CD4-positive, CD25-positive, alpha-beta regulatory T cell (primary cell): ENCODE measurements around the gene TNFSF9. TPM values are rescaled to one million over a fixed set of nuclear protein-coding genes. Genes with fewer than 3 reads are reported as not detected.
"Not testable (repeated sequence)": the region's sequence is repeated elsewhere in the genome, so short reads cannot be mapped to it uniquely, and the experiment has no call there.

Source experiments
- ATAC-seq, 2 donors: fragments of 150-1000 bp; cut with Tn5 transposase; one replicate each; pipeline ENCODE4 v1.10.0; 2021; ENCODE audit warnings: low read depth in 2 of 2, moderate number of reproducible peaks in 2 of 2, moderate library complexity in 1 of 2
- DNase-seq, 3 donors: peaks; one replicate each; pipeline versions ENCODE4 v3.0.0 to v3.0.0-alpha.2; 2012 to 2022; ENCODE audit warnings: mixed read lengths in 1 of 3
- H3K27ac ChIP-seq: one replicate; pipeline ENCODE4 v1.7.0; 2013; ENCODE audit warnings: mild to moderate bottlenecking, low read length; ENCODE audit not compliant: insufficient read depth, poor library complexity, severe bottlenecking
- H3K27me3 ChIP-seq: one replicate; pipeline ENCODE4 v1.7.0; 2013; ENCODE audit warnings: low read length; ENCODE audit not compliant: control insufficient read depth, insufficient read depth
- H3K36me3 ChIP-seq: one replicate; pipeline ENCODE4 v1.7.0; 2013; ENCODE audit warnings: mild to moderate bottlenecking, low read length, moderate library complexity; ENCODE audit not compliant: control insufficient read depth, insufficient read depth
- H3K4me1 ChIP-seq: 2 replicates; pipeline ENCODE4 v1.7.0; 2013; ENCODE audit warnings: mild to moderate bottlenecking, low read length; ENCODE audit not compliant: insufficient read depth, control insufficient read depth, poor library complexity, severe bottlenecking
- H3K4me3 ChIP-seq: one replicate; pipeline ENCODE4 v1.7.0; 2013; ENCODE audit warnings: low read depth, mild to moderate bottlenecking, low read length, moderate library complexity
- H3K9me3 ChIP-seq, 2 experiments: 1 replicate in 1 of 2; 2 replicates in 1 of 2; pipeline ENCODE4 v1.7.0; 2013; ENCODE audit warnings: low read length in 2 of 2, mild to moderate bottlenecking in 1 of 2, moderate library complexity in 1 of 2; ENCODE audit not compliant: control insufficient read depth in 2 of 2
- H3K27ac Mint-ChIP-seq, 3 donors: one replicate each; pipeline ENCODE4 v1.8.0; 2020 to 2022; ENCODE audit warnings: mild to moderate bottlenecking in 3 of 3, mixed read lengths in 3 of 3, moderate library complexity in 2 of 3
- H3K27me3 Mint-ChIP-seq: one replicate; pipeline ENCODE4 v1.8.0; 2022; ENCODE audit warnings: mild to moderate bottlenecking, mixed read lengths
- H3K36me3 Mint-ChIP-seq: one replicate; pipeline ENCODE4 v1.8.0; 2020; ENCODE audit warnings: mixed read lengths
- H3K4me1 Mint-ChIP-seq, 4 donors: one replicate each; pipeline ENCODE4 v1.8.0; 2020 to 2022; ENCODE audit warnings: mixed read lengths in 4 of 4, mild to moderate bottlenecking in 1 of 4
- H3K4me3 Mint-ChIP-seq, 4 donors: one replicate each; pipeline ENCODE4 v1.8.0; 2020 to 2022; ENCODE audit warnings: mild to moderate bottlenecking in 4 of 4, mixed read lengths in 4 of 4, moderate library complexity in 3 of 4
- H3K9me3 Mint-ChIP-seq, 7 donors: one replicate each; pipeline ENCODE4 v1.8.0; 2020 to 2022; ENCODE audit warnings: mixed read lengths in 7 of 7, mild to moderate bottlenecking in 3 of 7, moderate library complexity in 2 of 7
- polyA plus RNA-seq, 4 donors: library from polyadenylated mRNA; unstranded; fragments of 300-500 nt; fragmentation: Illumina TruSeq; gene quantifications; one replicate each; pipeline ENCODE4 v1.2.3, GENCODE V29; 2021
- total RNA-seq: library from RNA; stranded (reverse); gene quantifications from one replicate; pipeline ENCODE4 v1.2.3, GENCODE V29; 2022

TNFSF9 gene
- total and polyA plus RNA-seq, 5 donors from 2014 or later, result 0.38 to 4.5 (median 0.52) TPM

GRCh38 chr19:6500837-6501739 lies 29.7 kb upstream of the TNFSF9 start:
- peaks cover 0 to 19% (median 9%) of the 10 kb centered on the region in 4 donors for H3K4me1 Mint-ChIP-seq
- H3K27ac Mint-ChIP-seq, result no peak overlapping the region
- Histone ChIP-seq H3K27me3 (peaks cover 9% of the 10 kb centered on the region), H3K9me3 (no peaks in the 10 kb centered on the region), H3K36me3 (no peaks in the 10 kb centered on the region), H3K4me3 (no peak overlapping the region), H3K27ac (no peak overlapping the region), H3K4me1 (peaks cover 19% of the 10 kb centered on the region)
- H3K9me3 Mint-ChIP-seq, result peaks cover 0 to 5% (median 0%) of the 10 kb centered on the region in 7 donors
- peaks cover 41% of the 10 kb centered on the region for H3K27me3 Mint-ChIP-seq
- DNase-seq (no peak), ATAC-seq (no peak)
- no peaks in the 10 kb centered on the region for H3K36me3 Mint-ChIP-seq
- peak overlapping the region; percentile 32 to 91 (median 74) for H3K4me3 Mint-ChIP-seq

GRCh38 chr19:6501740-6502648 lies 28.8 kb upstream of the TNFSF9 start, which contains the start of gene TUBB4A:
TUBB4A (minus strand) TSS chr19:6502309; CDS start chr19:6502212, 97 bp downstream.
- H3K4me3 Mint-ChIP-seq, result peak within 1 kb of the TSS; percentile 32 to 91 (median 74)
- ATAC-seq (peak in 1 of 2 donors; percentile 3), DNase-seq (no peak)
- Histone ChIP-seq H3K4me3 (no peak within 1 kb of the TSS), H3K27me3 (peaks cover 9% of the 10 kb centered on the region), H3K27ac (no peak within 1 kb of the TSS), H3K4me1 (peaks cover 19% of the 10 kb centered on the region), H3K9me3 (no peaks in the 10 kb centered on the region), H3K36me3 (no peaks in the 10 kb centered on the region)
- H3K9me3 Mint-ChIP-seq, result peaks cover 0 to 5% (median 0%) of the 10 kb centered on the region in 7 donors
- H3K27me3 Mint-ChIP-seq, result peaks cover 41% of the 10 kb centered on the region
- H3K36me3 Mint-ChIP-seq, result no peaks in the 10 kb centered on the region
- peak within 1 kb of the TSS in 1 of 3 donors; percentile 79 for H3K27ac Mint-ChIP-seq
- peaks cover 0 to 19% (median 9%) of the 10 kb centered on the region in 4 donors for H3K4me1 Mint-ChIP-seq

DNA sequence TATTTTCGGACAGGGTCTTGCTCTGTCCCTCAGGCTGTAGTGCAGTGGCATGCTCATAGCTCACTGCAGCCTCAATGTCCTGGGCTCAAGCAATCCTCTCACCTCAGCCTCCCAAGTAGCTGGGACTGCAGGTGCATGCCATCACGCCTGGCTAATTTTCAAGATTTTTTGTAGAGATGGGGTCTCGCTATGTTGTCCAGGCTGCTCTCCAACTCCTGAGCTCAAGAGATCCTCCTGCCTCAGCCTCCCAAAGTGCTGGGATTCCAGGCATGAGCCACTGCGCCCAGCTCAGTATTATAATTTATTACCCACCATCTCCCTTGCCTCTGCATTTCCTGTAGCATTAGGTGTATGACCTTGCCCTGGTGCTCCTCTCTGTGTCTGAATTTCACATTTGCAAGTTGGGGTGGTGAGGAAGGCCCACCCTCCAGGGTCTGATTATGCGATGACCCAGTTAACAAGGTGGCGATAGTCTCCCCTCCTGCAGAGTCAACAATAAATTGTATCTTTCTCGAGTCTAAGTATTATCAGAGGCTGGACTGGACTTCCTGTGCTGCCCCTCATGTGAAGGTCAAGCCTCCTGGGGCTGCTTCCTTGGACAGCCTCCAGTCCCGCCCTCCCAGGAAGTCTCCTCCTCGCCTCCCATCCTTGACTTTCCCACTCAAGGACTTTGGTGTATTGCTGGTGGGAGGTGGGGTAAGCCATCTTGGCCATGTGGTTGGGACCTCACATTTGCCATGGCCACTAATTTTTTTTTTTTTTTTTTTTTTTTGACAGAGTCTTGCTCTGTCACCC lies 27.2 kb upstream of the TNFSF9 start:
- Mint-ChIP-seq H3K27ac (no peak overlapping the region), H3K9me3 (peaks cover 0 to 5% (median 0%) of the 10 kb centered on the region in 7 donors), H3K4me1 (peaks cover 0 to 19% (median 7%) of the 10 kb centered on the region in 4 donors), H3K36me3 (no peaks in the 10 kb centered on the region), H3K27me3 (peaks cover 40% of the 10 kb centered on the region), H3K4me3 (peak overlapping the region in 2 of 4 donors; percentile 41 to 64)
- H3K36me3 ChIP-seq, result no peaks in the 10 kb centered on the region
- H3K9me3 ChIP-seq, result no peaks in the 10 kb centered on the region
- peaks cover 9% of the 10 kb centered on the region for H3K27me3 ChIP-seq
- DNase-seq (no peak), ATAC-seq (no peak)
- peaks cover 19% of the 10 kb centered on the region for H3K4me1 ChIP-seq
- no peak overlapping the region for H3K27ac ChIP-seq
- H3K4me3 ChIP-seq, result no peak overlapping the region

DNA sequence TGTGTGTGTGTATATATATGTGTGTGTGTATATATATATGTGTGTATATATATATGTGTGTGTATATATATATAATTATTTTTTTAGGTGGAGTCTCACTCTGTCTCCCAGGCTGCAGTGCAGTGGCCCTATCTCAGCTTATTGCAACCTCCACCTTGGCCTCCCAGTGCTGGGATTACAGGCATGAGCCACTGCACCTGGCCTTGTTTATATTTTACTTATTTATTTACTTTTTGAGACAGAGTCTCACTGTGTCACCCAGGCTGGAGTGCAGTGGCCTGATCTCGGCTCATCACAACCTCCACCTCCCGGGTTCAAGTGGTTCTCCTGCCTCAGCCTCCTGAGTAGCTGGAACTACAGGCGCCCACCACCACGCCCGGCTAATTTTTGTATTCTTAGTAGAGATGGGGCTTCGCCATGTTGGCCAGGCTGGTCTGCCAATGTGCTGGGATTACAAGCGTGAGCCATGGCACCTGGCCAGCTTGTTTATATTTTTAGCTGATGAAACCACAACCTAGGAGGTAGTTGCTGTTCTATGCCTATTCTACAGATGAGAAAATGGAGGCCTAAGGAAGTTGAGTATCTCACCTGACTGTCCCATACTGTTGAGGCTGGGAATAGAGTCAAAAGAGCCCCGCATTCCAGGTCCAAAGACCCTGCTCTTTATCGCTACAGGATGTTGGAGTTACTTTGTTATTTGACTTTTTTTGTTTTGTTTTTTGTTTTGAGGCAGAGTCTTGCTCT lies 22.6 kb upstream of the TNFSF9 start:
- not testable (repeated sequence) for H3K9me3 Mint-ChIP-seq, H3K4me1 ChIP-seq, H3K27ac ChIP-seq, H3K36me3 ChIP-seq, DNase-seq, H3K4me3 Mint-ChIP-seq, H3K9me3 ChIP-seq, H3K27me3 ChIP-seq, H3K36me3 Mint-ChIP-seq, ATAC-seq, H3K27me3 Mint-ChIP-seq, H3K4me1 Mint-ChIP-seq, H3K4me3 ChIP-seq
- peak overlapping the region in 1 of 3 donors; percentile 43 for H3K27ac Mint-ChIP-seq

DNA sequence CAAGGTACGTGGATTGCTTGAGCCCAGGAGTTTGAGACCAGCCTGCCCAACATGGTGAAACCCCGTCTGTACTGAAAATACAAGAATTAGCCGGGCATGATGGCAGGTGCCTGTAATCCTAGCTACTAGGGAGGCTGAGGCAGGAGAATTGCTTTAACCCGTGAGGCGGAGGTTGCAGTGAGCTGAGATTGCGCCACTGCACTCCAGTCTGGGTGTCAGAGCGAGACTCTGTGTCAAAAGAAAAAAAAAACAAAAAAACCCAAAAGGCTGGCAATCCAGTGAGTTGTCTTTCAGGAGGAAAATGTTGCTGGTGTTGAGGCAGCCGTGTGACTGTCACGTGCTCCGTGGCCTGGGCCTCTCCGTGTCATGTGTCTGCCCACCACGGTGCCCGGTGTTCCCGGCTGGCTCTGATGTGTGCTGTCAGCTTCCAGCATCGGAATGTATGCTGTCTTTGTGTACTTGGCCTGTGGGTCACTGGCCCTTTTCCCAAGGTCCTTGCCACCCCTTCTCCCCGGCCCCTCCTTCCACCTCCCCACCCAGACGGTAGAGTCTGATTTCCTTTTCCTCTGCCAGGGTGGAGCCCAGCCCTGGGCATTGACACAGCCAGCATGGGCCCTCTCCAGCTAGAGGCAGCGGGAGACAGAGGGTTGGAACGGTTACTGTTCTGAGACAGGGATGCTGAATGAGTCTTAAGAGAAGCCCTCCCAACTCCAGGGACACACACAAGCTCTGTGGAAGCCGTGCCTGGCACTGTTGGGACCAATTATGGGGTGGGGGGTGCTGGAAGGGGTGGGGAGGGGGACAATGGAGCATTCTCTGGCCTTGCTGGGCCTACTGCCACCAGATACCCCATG lies 21.5 kb upstream of the TNFSF9 start:
- no peaks in the 10 kb centered on the region for H3K36me3 ChIP-seq
- Mint-ChIP-seq H3K36me3 (no peaks in the 10 kb centered on the region), H3K9me3 (no peaks in the 10 kb centered on the region), H3K27ac (no peak overlapping the region), H3K4me1 (peaks cover 0 to 11% (median 5%) of the 10 kb centered on the region in 4 donors), H3K4me3 (no peak overlapping the region), H3K27me3 (no peaks in the 10 kb centered on the region)
- no peak overlapping the region for H3K27ac ChIP-seq
- H3K4me3 ChIP-seq, result no peak overlapping the region
- no peaks in the 10 kb centered on the region for H3K27me3 ChIP-seq
- peaks cover 5% of the 10 kb centered on the region for H3K4me1 ChIP-seq
- DNase-seq, result no peak
- H3K9me3 ChIP-seq, result no peaks in the 10 kb centered on the region
- ATAC-seq, result no peak

- no peak for ATAC-seq
- no peak for DNase-seq
- no peaks in the 10 kb centered on the region for H3K27me3 Mint-ChIP-seq
- no peak overlapping the region for H3K4me3 ChIP-seq
- no peak overlapping the region for H3K27ac ChIP-seq
- H3K36me3 ChIP-seq, result no peaks in the 10 kb centered on the region
- H3K27me3 ChIP-seq, result no peaks in the 10 kb centered on the region
- no peaks in the 10 kb centered on the region for H3K9me3 ChIP-seq
- peaks cover 0 to 6% (median 0%) of the 10 kb centered on the region in 4 donors for H3K4me1 Mint-ChIP-seq
- H3K27ac Mint-ChIP-seq, result no peak overlapping the region
- no peak overlapping the region for H3K4me3 Mint-ChIP-seq
- no peaks in the 10 kb centered on the region for H3K9me3 Mint-ChIP-seq
- H3K4me1 ChIP-seq, result no peaks in the 10 kb centered on the region
- no peaks in the 10 kb centered on the region for H3K36me3 Mint-ChIP-seq
These were observed 20.2 kb upstream of the TNFSF9 start for GRCh38 chr19:6510618-6511017.
